ENCODE results near the gene SLC48A1.

Gene SLC48A1

DNA sequence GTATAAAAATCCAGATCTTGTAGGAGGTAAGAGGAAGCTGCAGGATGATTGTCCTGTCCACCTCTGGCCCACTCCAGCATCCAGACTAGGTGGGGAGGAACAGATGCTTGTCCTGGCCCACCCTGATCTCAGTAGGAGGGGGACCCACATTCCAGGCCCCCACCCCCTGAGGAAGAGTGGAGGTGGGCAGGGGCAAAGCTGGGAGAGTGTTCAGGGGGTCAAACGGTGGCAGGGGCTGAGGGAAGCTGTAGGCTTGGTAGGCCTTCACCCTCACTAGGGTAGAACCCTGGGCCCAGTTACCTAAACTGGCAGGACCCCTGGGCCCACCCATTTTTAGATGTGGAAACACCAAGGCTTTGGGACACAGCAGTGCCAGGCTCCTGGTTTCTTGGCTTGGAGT is 4.1 kb downstream of the SLC48A1 start:
- DNase-seq (ENCODE audit: low spot score) = no peak

DNA sequence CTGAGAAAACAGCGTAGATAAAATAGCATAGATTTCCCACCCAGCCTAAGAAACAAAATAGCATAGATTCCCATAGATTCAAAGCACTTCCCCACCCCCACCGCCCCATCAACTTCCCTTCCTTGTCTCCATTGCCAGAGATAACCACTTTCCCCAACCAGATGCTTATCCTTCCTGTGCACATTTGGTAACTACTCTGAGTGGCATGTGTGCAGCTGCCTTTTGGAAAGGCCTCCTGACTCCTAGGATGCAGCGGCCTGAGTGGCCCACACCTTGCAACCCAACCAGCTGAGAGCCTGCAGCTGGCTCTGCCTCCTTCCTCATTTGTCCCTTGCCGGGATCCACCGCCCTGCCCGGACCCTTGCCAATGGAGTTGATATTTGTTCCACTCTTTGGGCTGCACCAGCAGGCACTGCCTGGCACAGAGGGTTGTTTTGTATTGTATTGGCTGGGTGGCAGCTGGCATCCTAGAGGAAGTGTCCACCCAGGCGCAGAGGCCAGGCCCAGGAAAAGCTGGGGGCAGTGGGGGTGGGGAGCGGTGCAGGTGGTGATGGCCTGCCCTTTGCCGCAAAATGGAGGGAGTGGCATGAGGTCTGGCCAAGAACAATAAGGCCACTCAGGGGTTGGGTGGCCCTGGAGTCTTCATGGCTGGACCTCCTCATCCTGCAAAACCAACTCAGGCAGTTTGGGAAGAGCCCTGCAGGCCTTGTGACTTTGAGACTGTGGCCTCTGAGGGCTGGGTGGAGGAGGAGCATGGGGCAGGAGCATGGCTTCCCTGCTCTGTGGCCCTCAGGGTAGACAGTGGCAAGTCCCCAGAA is 4.9 kb downstream of the SLC48A1 start:
- no peak for DNase-seq (ENCODE audit: low spot score)

DNA sequence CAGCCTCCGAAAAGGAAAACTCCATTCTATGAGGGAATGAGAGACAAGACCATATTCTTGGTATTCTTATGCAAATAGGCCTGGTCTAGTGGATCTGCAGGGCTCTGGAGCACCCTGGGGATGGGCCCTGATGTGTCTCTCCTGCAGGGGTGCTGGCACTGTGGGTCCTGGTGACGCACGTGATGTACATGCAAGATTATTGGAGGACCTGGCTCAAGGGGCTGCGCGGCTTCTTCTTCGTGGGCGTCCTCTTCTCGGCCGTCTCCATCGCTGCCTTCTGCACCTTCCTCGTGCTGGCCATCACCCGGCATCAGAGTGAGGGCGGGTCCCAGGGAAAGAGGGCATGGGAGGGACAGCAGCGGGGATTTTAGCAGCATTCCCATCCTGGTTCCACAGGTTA is 5.8 kb downstream of the SLC48A1 start:
- DNase-seq (ENCODE audit: low spot score) = no peak

DNA sequence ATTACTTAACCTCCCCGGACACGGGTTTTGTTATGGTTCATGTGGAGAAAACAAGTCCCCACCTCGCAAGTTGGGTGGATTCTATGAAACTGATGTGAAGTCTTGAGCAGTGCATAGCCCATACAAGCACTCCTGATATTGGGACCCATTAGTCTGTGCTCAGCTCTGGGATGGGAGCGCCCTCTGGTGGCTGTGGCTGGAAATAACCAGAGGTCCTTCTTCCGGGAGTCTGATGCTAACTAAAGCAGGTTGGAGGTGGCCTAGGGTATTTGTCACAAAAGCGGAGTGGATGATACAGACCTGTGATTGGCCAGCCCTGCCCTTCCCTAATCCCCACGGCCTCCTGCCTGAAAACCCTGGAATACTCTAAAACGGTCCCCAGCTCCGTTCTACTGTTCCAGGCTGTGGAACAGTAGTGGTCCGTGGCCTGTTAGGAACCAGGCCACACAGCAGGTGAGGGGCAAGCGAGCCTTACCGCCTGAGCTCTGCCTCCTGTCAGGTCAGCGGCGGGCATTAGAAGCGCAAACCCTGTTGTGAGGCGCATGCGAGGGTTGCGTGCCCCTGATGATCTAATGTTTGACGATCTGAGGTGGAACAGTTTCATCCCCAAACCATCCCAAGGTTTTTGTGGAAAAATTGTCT is 6.4 kb downstream of the SLC48A1 start:
- peak; percentile 80 for DNase-seq (ENCODE audit: low spot score)

DNA sequence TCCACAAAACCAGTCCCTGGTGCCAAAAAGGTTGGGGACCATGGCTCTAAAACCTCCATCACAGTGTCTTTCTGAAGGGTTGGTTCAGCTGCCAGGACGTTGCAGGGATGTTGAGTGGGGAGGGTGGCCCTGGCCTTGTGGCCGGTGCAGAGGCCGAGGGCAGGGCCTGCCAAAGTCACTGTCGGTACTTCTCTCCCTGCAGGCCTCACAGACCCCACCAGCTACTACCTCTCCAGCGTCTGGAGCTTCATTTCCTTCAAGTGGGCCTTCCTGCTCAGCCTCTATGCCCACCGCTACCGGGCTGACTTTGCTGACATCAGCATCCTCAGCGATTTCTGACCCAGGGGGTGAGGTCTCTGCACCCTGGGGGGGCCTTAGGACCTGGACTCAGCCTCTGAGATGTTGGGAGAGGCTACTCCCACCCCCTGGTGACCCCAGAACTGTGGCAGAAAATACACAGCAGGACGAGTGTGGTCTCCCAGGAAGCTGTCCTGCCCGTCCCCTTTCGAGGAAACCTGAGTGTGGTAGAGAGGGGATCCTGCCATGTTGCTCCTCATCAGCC is 7.0 kb downstream of the SLC48A1 start:
- DNase-seq (ENCODE audit: low spot score) = no peak

DNA sequence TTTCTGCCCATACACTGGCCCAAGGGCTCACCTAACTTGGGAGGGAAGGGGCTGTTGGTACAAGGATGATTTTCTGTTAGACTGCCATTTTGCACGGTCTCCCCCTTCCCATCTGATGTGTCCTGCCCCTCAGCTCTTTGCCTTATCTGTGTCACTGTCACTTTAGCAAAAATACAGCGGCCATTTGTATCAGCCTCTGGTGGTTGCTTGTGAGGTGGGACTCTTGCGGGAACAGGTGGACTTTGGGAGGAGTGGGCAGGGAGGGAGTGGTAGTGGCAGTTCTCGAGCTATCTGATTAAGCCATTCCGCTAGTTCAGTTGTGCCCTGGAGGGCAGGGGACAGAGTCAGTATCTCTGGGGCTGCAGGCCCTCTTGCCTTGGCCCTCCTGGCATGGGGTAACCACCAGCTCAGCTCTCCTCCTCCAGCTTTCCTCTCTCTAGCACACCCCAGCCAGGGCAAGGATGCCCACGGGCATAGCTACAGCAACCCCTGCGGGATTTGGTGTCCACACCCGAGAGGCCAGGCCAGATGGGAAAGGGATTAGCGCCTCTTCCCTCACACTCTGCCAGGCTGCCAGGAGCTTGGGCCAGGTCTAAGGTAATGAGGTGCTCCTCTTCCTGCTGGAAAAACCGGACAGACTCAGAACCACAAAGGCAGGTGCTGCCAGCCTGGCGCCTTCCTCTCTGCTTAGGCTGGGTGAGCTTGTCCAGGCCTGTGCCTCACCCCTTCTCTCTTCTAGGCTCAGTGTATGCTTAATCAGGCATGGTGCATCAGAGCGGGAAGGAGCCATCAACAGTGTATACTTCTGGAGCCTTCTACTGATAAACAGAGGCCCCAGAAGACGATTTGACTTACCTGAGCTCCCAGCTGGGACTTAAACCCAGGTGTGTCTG is 8.7 kb downstream of the SLC48A1 start:
- DNase-seq (ENCODE audit: low spot score) = no peak

DNA sequence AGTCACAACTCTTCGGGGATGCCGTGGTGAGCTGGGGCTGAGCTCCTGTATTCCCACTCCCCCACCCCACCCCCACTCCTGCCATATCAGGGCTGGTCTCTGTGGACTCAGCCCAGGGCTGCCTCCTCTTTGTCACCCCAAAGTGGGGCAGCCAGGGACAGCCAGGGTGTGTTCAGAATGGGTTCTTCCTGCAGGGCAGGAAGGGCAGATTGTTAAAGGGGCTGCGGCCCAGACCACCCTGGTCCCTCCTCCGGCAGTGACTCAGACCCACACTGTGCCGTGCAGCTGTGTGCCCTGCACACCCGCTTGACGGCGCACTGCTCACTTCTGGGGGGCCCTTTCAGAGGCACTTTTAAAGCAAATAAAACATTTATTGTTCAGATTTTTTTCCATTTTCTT is 9.3 kb downstream of the SLC48A1 start:
- no peak for DNase-seq (ENCODE audit: low spot score)

DNA sequence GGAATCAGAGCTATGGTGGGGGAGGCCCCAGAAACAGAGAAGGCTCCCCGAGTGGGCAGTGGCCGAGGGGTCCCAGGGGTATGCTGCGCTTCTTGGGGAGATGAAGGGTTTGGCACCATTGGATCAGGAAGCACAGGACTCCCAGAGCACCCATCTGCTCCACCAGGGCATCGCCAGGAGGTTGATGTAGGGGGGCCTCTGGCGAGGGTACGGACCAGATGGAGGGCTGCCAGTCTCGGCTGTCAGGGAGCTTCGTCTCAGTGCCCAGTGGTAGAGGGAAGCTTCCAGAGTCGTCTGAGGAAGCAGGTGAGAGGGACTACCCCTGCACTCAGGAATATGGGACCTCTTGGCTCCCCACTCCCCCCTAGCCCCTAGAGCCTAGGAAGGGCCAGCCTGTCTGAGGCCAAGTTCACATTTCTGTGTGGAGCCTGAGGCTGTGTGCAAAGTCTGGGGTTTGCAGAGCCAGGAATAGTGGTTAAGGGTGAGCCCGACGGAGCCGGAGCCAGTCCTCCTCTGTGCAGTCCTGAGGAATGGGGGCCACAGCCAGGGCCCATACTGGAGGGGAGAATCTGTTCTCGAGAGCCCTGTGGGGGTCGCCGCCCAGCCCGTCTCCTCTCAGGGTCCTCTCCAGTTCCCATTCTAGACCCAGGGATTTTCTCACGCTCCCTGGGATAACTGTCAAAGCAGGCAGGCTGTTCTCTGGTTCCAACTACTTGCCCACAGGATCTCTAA is 10.2 kb downstream of the SLC48A1 start:
- no peak for DNase-seq (ENCODE audit: low spot score)

DNA sequence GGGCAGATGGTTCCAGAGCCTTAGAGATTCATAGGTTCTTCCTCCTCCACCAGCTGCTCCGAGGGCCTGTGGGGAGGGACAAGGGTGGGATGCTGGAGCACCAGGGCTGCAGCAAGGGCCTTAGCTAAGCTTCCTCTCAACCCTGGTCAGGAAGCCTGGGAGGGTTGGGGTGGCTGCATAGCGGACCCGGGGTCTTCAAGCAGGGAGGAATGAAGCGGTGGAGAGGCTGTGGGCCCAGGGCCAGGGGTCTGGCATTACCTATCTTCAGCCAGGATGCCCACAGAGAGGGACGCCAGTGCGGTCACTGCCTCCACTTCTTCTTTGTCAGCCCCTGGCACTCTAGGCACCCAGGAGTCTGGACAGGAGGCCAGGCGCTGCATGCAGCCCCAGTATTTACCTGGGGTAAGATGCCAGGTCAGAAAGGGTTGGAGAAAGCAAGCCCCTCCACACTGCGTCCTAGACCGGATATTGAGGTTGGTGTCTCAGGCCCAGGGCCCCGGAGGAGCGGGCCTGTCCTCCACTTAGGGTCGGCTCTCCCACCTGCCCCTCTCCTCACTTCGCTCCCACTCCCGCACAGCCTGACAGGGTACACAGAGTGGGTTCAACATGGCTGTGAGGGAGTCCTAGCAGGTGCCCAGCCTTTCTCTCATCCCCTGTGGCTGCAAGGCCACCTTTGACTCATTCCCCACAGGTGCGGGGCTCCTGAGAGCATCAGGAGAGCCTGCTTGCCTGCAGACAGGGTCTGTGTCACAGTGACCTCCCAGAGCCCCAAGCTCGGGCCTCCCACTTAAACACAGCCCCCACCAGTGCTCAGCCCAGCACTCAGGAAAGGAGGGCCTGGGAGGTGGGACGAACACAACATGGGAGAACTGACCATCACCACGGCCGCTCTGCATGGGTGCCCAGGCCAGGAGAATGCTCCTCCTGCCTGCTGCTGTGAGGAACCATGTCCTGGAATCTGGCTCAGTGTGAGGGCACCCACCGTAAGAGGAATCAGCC is 11.1 kb downstream of the SLC48A1 start:
- no peak for DNase-seq (ENCODE audit: low spot score)

DNA sequence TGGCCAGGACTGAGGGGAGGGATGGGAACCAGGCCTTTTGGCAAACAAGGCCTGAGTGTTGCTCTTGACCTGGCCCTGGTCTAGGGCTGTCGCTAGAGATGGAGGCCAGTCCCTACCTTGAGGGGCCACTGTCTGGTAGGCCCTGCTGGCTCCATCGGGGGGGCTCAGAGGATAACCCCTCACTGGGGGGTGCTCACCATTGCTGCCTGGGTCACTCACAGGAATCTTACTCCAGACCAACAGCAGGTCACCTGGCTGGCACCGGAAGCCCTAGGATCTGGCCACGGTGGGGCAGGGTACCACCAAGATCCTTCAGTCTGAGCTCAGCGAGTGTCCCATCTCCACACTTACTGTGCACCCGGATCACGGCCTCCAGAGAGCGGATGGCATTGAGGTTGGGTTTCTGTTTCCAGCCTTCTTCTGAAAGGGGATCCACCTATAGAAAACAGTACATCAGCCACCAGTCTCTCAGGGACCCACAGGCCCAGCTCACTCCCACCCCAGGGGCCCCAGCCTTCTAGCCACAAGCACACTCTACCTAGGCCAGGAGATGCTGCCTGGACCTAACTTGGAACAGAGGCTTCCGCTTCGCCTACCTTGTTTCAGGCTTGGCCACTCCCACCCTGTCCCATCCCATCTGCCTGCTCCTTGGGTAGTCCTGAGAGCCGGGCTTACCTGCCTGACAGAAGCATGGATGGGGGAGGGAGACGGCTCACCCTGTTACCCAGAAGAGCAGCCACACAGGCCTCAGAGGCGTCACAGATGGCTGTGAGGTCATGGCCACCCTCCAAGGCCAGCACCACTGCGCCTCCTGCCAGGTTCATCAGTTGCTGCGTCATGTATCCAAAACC is 12.2 kb downstream of the SLC48A1 start:
- DNase-seq (ENCODE audit: low spot score) = no peak

DNA sequence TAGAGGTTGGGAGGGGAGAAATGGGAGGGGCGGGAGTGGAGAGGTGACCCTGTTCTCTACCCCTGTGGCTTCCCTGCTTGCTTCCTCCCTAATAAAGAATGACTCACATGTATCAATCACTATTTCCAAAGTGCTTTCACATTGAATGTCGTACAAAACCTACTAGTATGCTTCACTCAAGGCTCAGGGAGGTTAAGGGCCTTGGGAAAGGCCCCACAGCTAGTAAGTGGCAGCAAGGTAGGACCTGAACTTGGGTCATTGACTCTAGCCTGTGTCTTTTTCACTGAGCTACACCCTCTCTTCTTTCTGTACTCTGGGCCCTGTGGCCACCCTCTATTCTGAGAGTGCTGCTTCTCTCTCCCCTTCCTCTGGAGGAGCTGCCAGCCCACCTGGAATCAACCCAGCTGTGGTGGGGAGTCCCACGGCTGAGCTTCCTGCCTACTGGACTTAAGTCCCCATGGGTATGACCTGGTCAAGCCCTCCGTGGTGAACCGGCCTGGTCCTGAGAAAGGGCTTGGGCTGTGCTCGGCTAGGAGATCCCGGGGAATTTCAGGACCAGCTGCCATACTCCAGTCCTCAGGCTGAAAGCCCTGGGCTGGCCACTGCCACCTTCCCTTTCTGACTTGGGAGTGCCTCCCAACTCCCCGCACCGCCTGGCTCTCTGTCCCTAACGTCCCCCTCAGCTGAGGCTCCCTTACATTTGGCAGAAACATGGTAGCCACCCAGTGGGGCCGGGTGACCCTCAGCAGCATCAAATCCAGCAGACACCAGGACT is 13.0 kb downstream of the SLC48A1 start:
- DNase-seq (ENCODE audit: low spot score) = no peak

DNA sequence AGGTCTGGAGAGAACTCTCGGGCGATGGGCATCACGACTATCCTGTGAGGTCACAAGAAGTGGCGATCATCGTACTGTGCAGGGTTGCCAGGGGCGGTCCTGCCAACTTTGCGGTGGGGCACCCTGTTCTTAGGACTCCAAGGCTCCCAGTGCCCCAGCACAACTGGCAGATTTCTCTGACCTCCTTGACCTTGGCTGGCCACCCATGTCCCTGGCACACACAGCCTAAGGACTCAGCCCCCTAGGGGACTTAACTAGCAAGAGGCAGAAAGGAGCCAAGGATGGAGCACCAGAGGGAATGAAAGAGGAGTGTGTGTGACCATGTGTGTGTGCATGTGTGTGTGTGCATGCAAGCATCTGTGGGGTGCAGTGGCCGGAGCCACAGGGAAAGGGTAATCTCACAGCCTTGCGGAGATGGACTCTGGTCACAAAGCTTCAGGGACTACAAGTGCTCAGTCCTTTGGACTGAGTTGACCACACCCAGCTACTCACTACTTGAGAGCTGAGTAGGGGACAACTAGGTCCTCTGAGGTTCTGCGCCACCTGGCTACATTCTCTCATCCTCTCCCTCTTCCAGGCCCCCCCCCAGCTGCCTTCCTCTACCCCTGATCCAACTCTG is 13.7 kb downstream of the SLC48A1 start:
- DNase-seq (ENCODE audit: low spot score) = no peak

DNA sequence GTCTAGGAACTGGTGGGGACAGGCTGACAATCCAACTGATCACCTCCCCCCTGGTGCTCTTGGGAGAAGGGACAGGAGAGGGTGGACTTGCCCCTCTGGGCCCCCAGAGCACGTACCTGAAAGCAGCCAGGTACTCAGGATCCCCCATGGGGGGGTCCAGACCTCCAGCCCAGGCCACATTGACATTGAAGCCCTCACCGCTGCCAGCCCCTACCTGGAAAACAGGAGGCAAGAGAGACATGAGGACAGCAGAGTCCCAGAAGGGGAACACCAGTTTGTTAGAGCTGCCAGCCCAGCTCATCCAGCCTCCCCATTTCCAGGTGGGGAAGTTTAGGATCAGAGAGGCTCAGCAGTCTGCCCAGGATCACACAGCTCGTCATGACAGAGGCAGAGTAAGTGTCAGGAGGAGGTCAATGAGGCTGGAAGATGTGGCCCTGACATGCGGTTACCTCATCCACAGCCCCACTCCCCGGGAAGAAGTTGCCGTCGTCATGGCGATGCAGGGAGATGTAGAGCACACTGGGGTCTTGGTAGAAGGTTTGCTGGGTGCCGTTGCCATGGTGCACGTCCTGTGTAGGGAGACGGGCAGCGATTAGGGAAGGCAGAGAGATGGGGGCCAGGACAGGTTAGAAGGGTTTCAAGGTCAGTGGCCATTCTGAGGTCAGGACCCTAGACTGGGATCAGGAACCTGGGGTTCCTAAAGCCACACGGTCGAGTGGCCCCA is 14.7 kb downstream of the SLC48A1 start:
- DNase-seq (ENCODE audit: low spot score) = no peak

DNA sequence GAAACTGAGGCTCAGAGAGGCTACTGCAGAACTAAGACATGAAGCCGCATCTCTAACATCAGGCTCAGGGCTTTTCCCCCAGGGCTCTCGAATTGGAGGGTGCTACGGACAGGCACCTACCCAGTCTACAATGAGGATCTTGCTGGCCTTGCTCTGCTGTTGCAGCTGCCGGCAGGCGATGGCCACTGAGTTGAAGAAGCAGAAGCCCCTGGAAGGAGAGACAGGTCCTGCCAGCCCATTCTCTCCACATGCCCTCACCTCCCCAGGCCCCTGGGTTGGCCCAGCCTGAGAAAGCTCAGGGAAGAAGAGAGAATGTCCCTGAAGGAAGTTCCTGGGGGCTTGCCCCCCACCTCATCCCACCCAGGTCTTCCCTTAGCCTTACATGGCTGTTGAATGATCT is 16.1 kb downstream of the SLC48A1 start:
- no peak for DNase-seq (ENCODE audit: low spot score)

DNA sequence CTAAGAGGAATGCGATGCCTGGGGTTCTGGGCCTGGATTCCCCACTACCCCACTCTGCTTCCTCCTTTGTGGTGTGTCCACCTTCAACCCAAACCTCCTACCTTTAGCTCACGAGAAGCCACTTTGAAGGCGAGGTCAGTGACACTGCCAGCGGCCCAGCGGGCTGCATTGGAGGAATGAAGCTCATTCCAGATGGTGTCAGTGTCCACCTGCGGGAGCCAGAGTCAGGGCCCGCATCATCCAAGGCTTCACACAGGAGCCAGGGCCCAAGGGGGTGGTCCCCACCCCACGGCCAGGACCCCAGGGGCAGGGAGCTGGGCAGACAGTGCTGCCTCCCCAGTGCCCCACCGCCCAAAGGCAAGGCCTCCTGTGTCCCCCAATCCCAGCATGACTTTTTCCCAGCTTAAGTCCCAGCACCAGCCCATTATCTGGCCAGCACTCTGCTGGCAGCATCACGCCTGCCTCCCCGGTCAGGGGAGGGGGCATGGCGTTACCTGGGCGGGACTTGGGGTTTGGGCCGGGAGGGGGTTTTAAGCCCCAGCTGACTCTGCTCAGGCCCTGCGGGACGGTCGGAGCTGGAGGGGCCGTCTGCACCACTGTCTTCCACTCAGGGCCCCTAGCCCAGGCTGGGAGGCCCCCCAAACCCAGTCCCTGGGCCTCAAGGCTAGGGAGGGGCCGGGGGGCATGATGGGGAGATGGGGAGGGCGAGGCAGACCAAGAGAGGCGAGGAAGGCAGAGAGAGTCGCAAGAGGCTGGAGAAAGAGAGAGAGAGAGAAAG is 16.9 kb downstream of the SLC48A1 start:
- DNase-seq (ENCODE audit: low spot score) = no peak

DNA sequence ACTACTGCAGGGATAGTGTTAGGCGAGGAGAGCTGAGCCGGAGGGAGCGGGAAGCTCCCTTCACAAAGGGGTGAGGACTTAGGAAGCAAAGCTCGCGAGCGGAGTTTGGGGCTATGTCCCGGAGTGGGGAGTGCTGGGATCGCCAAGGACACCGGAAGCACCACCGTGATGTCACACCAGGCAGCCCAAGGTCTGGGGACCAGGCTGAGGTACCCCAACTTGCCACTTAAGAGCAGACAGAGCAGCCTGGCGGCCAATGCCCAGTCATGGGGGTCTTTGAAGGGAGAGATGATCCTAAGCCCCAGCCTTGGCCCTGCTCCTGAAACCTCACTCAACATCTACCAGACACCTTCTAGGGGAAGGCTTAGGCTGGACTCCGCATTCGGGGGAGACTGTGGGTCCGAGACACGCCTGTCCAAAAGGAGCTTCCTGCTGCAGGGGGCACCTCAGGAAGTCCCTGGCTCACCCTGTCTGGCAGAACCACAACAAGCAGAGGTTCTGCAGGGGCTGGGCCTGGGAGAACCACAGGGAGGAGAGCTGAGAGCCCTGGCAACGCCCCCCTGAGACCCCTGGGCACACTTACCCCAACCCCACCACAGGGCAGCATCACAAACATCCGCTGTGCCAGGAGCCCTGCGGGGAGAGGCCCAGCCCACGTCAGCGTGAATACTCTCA is 17.8 kb downstream of the SLC48A1 start:
- no peak for DNase-seq (ENCODE audit: low spot score)
